Body of pancreas (tissue), 4 donors: ENCODE data around the gene PIK3CG.

Experiments
- CTCF ChIP-seq, 7 experiments: fragments of 450-650 bp in 4 of 7; fragments of 200-600 bp in 3 of 7; sonication (generic) in 3 of 7; IDR thresholded peaks; one replicate each; pipeline ENCODE4 v1.5.1; 2016 to 2019; ENCODE audit warnings: antibody characterized with exemption in 7 of 7
- POLR2A ChIP-seq, 3 donors: fragments of 450-650 bp; IDR thresholded peaks; one replicate each; pipeline ENCODE4 v1.6.1; 2016; ENCODE audit warnings: antibody characterized with exemption in 3 of 3, mild to moderate bottlenecking in 2 of 3

GRCh38 chr7:106927536-106927935 is 62.5 kb downstream of the PIK3CG start:
- TF ChIP-seq POLR2A (IDR thresholded peaks at IDR 0.05) (no peak), CTCF (IDR thresholded peaks at IDR 0.05) (no peak)
